ENCODE data around the gene UBTF. TPM values are rescaled to one million over a fixed set of nuclear protein-coding genes. Genes with fewer than 3 reads are reported as not detected.

Gene UBTF
- 10 to 100 TPM; 34.4 to 94.0 (median 55.9) TPM for total RNA-seq

- peak within 1 kb of the TSS; percentile 92 to 97 for H3K27ac ChIP-seq
- H3K4me1 ChIP-seq (replicated peaks in 1 of 2), result peaks cover 15 to 17% of the 10 kb centered on the region in 2 donors
- ATAC-seq (replicated peaks in 6 of 8), result peak in 6 of 8 experiments; percentile 0 to 36 (median 24)
- in situ Hi-C loops (cut with MboI; ENCODE audit: low pct_unique_long_range_greater_than_20kb in 2 of 9, low sequenced_read_pairs in 9 of 9, unreplicated experiment in 9 of 9), result loop anchor here (10.0 to 25.0 kb wide), 4 partner anchors 85 to 118 kb away; partner anchors contain the start of genes SLC25A39 (in 4 of the 9), GRN (in 3 of the 9) and RUNDC3A (in 1 of the 9)
- no CpG with 5 or more reads among the region's 76 CpGs for WGBS, 10 experiments
- H3K4me3 ChIP-seq, result peak within 1 kb of the TSS; percentile 60 to 97 (median 86)
These were observed at the start of gene UBTF for GRCh38 chr17:44219616-44220212. TSS of gene UBTF (minus strand) at chr17:44219675. CDS start at chr17:44218229, 1,446 bp downstream.

DNA sequence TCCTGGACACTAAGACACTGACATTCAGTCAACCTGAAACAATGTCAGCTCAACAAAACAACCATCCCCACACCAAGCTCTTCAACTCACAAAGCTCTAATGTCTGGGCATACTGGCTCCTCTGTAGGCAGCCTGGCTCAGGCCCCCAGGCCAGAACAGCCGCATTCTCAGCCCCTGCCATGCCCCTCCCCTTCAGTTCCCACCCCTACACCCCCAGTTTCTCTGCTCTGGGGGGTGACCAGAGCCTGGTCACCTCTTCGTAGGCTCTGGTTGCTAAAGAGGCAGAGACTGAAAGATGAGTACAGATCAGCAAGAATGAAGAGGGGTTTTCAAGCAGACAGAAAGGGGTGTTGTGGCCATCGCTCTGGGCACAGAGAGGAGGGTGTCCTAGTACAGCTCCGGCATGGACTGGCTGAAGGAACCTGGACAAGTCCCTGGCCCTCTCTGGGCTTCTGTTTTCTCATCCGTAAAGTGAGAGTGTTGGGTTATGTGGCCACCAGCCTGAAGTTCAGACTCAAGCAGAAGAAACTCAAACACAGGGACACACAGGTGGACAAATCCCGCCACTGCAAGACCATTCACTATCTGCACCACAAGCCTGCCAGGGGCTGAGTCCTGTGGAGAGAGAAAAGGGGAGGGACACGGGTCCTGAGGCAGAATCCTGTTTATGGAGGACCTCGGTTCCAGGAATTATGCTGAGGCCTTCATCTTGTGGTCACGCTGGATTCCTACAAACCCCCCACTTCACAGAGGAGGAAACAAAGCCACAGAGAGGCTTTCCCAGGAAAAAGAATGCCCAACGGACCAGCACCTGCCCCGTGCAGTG, 49.4 kb upstream of the UBTF start:
- 40 to 81% (median 71%) methylated on average over 1 to 6 of the region's 11 CpGs; no CpG with 5 or more reads in 4 of the 10 experiments for WGBS, 10 experiments
- in situ Hi-C loops (cut with MboI; ENCODE audit: low pct_unique_long_range_greater_than_20kb in 2 of 9, low sequenced_read_pairs in 9 of 9, unreplicated experiment in 9 of 9), result no loop called here
- H3K4me1 ChIP-seq (replicated peaks in 1 of 2), result no peaks in the 10 kb centered on the region
- no peak overlapping the region for H3K27ac ChIP-seq
- no peak overlapping the region for H3K4me3 ChIP-seq
- no peak for ATAC-seq (replicated peaks in 6 of 8)

DNA sequence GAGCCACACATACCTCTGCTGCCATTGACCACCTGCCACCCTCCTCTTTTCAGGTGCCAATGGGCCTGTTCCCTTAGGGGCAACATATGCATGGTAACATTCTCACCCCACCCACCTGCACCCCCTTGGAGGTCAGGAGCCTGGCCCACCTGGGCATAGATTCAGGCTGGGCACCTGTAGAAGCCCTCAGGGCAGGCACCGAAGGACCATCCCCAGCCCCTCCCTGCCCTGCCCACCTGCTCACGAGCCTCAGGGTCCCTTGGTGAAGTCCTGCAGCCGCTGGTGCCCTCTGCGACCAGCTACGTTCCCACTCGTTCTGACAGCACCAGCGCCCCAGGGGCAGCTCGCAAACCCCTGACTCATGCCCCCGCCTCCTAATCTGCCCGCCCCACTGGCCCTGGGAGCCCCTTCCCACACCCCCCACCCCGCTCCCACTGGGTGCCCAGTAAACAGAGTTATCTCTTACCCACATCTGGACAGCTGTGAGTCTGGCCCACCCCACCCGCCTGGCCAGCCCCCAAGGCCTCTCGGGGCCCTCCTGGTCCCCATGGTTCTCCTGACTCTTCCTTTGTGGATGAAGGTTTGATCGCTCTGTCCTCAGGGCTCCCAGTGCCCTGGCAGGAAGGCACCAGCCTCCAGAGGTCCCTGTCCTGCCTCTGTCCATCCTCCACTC, 48.5 kb upstream of the UBTF start, which contains the start of gene SLC4A1:
Gene SLC4A1 (minus strand): TSS at position 318 of the 673 bp plus-strand sequence. CDS start 5,269 bp downstream, outside the sequence.
- ATAC-seq (replicated peaks in 6 of 8), result no peak
- Histone ChIP-seq H3K27ac (no peak within 1 kb of the TSS), H3K4me1 (replicated peaks in 1 of 2) (no peaks in the 10 kb centered on the region), H3K4me3 (no peak within 1 kb of the TSS)
- WGBS, 10 experiments, result 100% methylated on average over 1 of the region's 14 CpGs; no CpG with 5 or more reads in 9 of the 10 experiments
- in situ Hi-C loops (cut with MboI; ENCODE audit: low pct_unique_long_range_greater_than_20kb in 2 of 9, low sequenced_read_pairs in 9 of 9, unreplicated experiment in 9 of 9), result no loop called here

DNA sequence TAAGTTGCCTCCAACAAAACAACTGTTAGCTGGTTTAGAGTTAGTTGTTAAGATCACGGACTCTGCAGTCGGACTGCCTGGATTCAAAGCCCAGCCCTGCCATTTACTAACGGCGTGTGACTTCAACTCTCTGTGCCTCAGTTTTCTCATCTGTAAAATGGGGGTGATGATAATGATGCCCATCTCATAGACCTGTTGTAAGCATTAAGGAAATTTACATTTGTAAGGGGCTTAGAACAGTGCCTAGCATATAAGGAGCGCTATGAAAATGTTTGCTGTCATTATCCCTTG, 47.6 kb upstream of the UBTF start:
- Histone ChIP-seq H3K4me3 (no peak overlapping the region), H3K27ac (no peak overlapping the region), H3K4me1 (replicated peaks in 1 of 2) (no peaks in the 10 kb centered on the region)
- ATAC-seq (replicated peaks in 6 of 8), result no peak
- in situ Hi-C loops (cut with MboI; ENCODE audit: low pct_unique_long_range_greater_than_20kb in 2 of 9, low sequenced_read_pairs in 9 of 9, unreplicated experiment in 9 of 9), result no loop called here
- WGBS, 10 experiments, result 55 to 100% (median 79%) methylated on average over 1 to 5 of the region's 5 CpGs; no CpG with 5 or more reads in 4 of the 10 experiments

GRCh38 chr17:44266402-44267164, 47.1 kb upstream of the UBTF start:
- Histone ChIP-seq H3K4me3 (no peak overlapping the region), H3K4me1 (replicated peaks in 1 of 2) (no peaks in the 10 kb centered on the region), H3K27ac (no peak overlapping the region)
- in situ Hi-C loops (cut with MboI; ENCODE audit: low pct_unique_long_range_greater_than_20kb in 2 of 9, low sequenced_read_pairs in 9 of 9, unreplicated experiment in 9 of 9), result no loop called here
- 10 to 100% (median 76%) methylated on average over 1 to 8 of the region's 9 CpGs; no CpG with 5 or more reads in 4 of the 10 experiments for WGBS, 10 experiments
- ATAC-seq (replicated peaks in 6 of 8), result peak in 1 of 8 experiments; percentile 30

DNA sequence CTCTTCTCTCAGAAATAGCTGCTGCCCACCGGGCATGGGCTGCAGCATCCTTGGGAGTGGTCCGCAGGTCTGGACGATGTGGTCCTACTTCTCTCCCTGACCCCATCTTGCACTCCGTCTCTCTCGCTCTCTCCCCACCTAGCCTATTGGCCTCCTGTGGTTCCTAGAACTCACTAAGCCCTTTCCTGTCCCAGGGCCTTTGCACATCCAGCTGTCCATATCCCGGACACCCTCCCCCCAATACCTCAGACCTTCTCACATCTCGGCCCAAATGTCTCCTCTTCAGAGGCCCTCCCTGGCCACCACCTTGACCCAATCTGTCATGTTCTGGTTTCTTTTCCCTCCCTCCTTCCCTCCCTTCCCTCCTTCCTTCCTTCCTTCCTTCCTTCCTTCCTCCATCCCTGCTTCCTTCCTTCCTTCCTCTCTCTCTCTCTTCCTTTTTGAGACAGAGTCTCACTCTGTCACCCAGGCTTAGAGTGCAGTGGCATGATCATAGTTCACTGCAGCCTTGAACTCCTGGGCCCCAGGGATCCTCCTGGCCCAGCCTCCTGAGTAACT, 43.9 kb upstream of the UBTF start:
- Histone ChIP-seq H3K4me3 (no peak overlapping the region), H3K4me1 (replicated peaks in 1 of 2) (no peaks in the 10 kb centered on the region), H3K27ac (no peak overlapping the region)
- ATAC-seq (replicated peaks in 6 of 8), result no peak
- in situ Hi-C loops (cut with MboI; ENCODE audit: low pct_unique_long_range_greater_than_20kb in 2 of 9, low sequenced_read_pairs in 9 of 9, unreplicated experiment in 9 of 9), result no loop called here
- 40 to 80% (median 59%) methylated on average over 1 to 7 of the region's 7 CpGs; no CpG with 5 or more reads in 4 of the 10 experiments for WGBS, 10 experiments

DNA sequence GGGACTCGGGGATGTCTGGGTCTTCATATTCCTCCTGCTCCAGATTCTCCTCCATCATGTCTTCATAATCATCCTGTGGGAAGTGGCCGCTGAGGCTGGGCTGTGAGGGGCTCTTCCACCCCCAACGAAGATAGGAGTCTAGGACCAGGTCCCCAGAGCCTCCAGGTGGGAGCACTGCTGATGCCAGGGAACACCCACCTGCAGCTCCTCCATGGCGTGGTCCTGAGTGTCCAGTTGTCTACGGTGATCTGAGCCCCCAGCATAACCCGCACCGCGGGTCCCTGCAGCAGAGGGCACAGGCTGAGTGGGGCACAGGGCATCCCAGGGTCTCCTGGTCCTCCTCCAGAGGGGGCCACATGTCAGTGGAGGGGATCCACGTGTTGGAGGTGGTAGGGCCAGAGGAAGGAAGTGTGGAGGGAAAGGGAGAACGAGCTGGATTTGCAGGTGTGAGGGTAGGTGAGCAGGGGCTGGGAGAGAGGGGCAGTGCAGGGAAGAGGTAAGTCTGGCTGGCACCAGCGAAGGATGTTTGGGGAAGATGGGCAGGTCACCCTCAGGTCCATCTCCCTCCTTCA, 43.3 kb upstream of the UBTF start:
- H3K4me1 ChIP-seq (replicated peaks in 1 of 2), result no peaks in the 10 kb centered on the region
- WGBS, 10 experiments, result 45 to 55% (median 53%) methylated on average over 3 to 8 of the region's 11 CpGs; no CpG with 5 or more reads in 7 of the 10 experiments
- in situ Hi-C loops (cut with MboI; ENCODE audit: low pct_unique_long_range_greater_than_20kb in 2 of 9, low sequenced_read_pairs in 9 of 9, unreplicated experiment in 9 of 9), result no loop called here
- no peak overlapping the region for H3K4me3 ChIP-seq
- no peak overlapping the region for H3K27ac ChIP-seq
- ATAC-seq (replicated peaks in 6 of 8), result no peak

- Histone ChIP-seq H3K27ac (no peak overlapping the region), H3K4me1 (replicated peaks in 1 of 2) (no peaks in the 10 kb centered on the region), H3K4me3 (no peak overlapping the region)
- ATAC-seq (replicated peaks in 6 of 8), result no peak
- in situ Hi-C loops (cut with MboI; ENCODE audit: low pct_unique_long_range_greater_than_20kb in 2 of 9, low sequenced_read_pairs in 9 of 9, unreplicated experiment in 9 of 9), result no loop called here
- no CpG with 5 or more reads among the region's 6 CpGs for WGBS, 10 experiments
These were observed 40.8 kb upstream of the UBTF start for GRCh38 chr17:44260296-44260695.

- WGBS, 10 experiments, result 14 to 62% (median 35%) methylated on average over 1 to 5 of the region's 17 CpGs; no CpG with 5 or more reads in 7 of the 10 experiments
- Histone ChIP-seq H3K4me3 (no peak overlapping the region), H3K4me1 (replicated peaks in 1 of 2) (no peaks in the 10 kb centered on the region), H3K27ac (no peak overlapping the region)
- in situ Hi-C loops (cut with MboI; ENCODE audit: low pct_unique_long_range_greater_than_20kb in 2 of 9, low sequenced_read_pairs in 9 of 9, unreplicated experiment in 9 of 9), result no loop called here
- ATAC-seq (replicated peaks in 6 of 8), result no peak
These were observed 39.4 kb upstream of the UBTF start for GRCh38 chr17:44258811-44259351.

- in situ Hi-C loops (cut with MboI; ENCODE audit: low pct_unique_long_range_greater_than_20kb in 2 of 9, low sequenced_read_pairs in 9 of 9, unreplicated experiment in 9 of 9), result no loop called here
- ATAC-seq (replicated peaks in 6 of 8), result no peak
- no peak overlapping the region for H3K4me3 ChIP-seq
- WGBS, 10 experiments, result 20 to 92% (median 50%) methylated on average over 1 to 11 of the region's 23 CpGs; no CpG with 5 or more reads in 7 of the 10 experiments
- H3K27ac ChIP-seq, result no peak overlapping the region
- H3K4me1 ChIP-seq (replicated peaks in 1 of 2), result no peaks in the 10 kb centered on the region
These were observed 38.6 kb upstream of the UBTF start for GRCh38 chr17:44257815-44258760.

GRCh38 chr17:44256671-44257070, 37.2 kb upstream of the UBTF start:
- H3K4me1 ChIP-seq (replicated peaks in 1 of 2), result no peaks in the 10 kb centered on the region
- no peak for ATAC-seq (replicated peaks in 6 of 8)
- H3K4me3 ChIP-seq, result no peak overlapping the region
- in situ Hi-C loops (cut with MboI; ENCODE audit: low pct_unique_long_range_greater_than_20kb in 2 of 9, low sequenced_read_pairs in 9 of 9, unreplicated experiment in 9 of 9), result no loop called here
- no peak overlapping the region for H3K27ac ChIP-seq
- WGBS, 10 experiments, result 20 to 100% (median 76%) methylated on average over 1 to 2 of the region's 4 CpGs; no CpG with 5 or more reads in 7 of the 10 experiments
